Measurements from ENCODE around the gene CCDC88B.

The CCDC88B gene

GRCh38 chr11:64357904-64358535 is 18.0 kb downstream of the CCDC88B start:
- Histone ChIP-seq H3K36me3 (peaks cover 19 to 23% (median 22%) of the 10 kb centered on the region in 11 experiments), H3K27me3 (peaks cover 0 to 9% (median 0%) of the 10 kb centered on the region in 11 experiments; a peak in 6 of 22 replicates), H3K4me3 (peak overlapping the region; percentile 66 to 88 (median 84); a peak in 17 of 20 replicates), H3K9ac (peak overlapping the region; percentile 15 to 88 (median 84); a peak in 18 of 22 replicates), H3K27ac (peak overlapping the region in 7 of 11 experiments; percentile 16 to 83 (median 78); a peak in 10 of 22 replicates), H3K9me3 (replicated peaks in 1 of 11) (no peaks in the 10 kb centered on the region), H3K4me2 (peak overlapping the region; percentile 93 to 100 (median 99)), H3K4me1 (peaks cover 60 to 89% (median 80%) of the 10 kb centered on the region in 10 experiments), H4K20me1 (peaks cover 0 to 30% (median 15%) of the 10 kb centered on the region in 11 experiments; a peak in 13 of 22 replicates)
- TF ChIP-seq Cebpa-rat (IDR thresholded peaks at IDR 0.05): no peak

- Histone ChIP-seq H3K27ac (peak overlapping the region; percentile 56 to 83 (median 78); a peak in 21 of 22 replicates), H3K9ac (peak overlapping the region; percentile 73 to 88 (median 84)), H3K4me3 (peak overlapping the region; percentile 66 to 88 (median 84)), H3K4me1 (peaks cover 56 to 84% (median 75%) of the 10 kb centered on the region in 10 experiments), H4K20me1 (peaks cover 0 to 26% (median 15%) of the 10 kb centered on the region in 11 experiments; a peak in 13 of 22 replicates), H3K9me3 (replicated peaks in 1 of 11) (no peaks in the 10 kb centered on the region), H3K4me2 (peak overlapping the region; percentile 93 to 100 (median 99)), H3K36me3 (peaks cover 23 to 28% (median 27%) of the 10 kb centered on the region in 11 experiments), H3K27me3 (peaks cover 0 to 4% (median 0%) of the 10 kb centered on the region in 11 experiments; a peak in 4 of 22 replicates)
- TF ChIP-seq Cebpa-rat (IDR thresholded peaks at IDR 0.05): no peak
These were observed 18.5 kb downstream of the CCDC88B start for GRCh38 chr11:64358536-64358906.

GRCh38 chr11:64358907-64359711 is 19.1 kb downstream of the CCDC88B start, which contains the start of gene RPS6KA4:
Gene RPS6KA4, plus strand, starts transcription at chr11:64359162. Its CDS starts 74 bp downstream, at chr11:64359236.
- no peaks in the 10 kb centered on the region for H3K27me3 ChIP-seq
- no peaks in the 10 kb centered on the region for H3K9me3 ChIP-seq (replicated peaks in 1 of 11)
- H3K4me3 ChIP-seq: peak within 1 kb of the TSS; percentile 66 to 88 (median 84)
- peaks cover 0 to 26% (median 15%) of the 10 kb centered on the region in 11 experiments; a peak in 13 of 22 replicates for H4K20me1 ChIP-seq
- H3K9ac ChIP-seq: peak within 1 kb of the TSS; percentile 73 to 88 (median 84)
- H3K36me3 ChIP-seq: peaks cover 28 to 34% (median 33%) of the 10 kb centered on the region in 11 experiments
- peak within 1 kb of the TSS; percentile 93 to 100 (median 99) for H3K4me2 ChIP-seq
- TF ChIP-seq Cebpa-rat (IDR thresholded peaks at IDR 0.05): no peak
- peaks cover 56 to 80% (median 71%) of the 10 kb centered on the region in 10 experiments for H3K4me1 ChIP-seq
- peak within 1 kb of the TSS; percentile 56 to 83 (median 78); a peak in 21 of 22 replicates for H3K27ac ChIP-seq

- Histone ChIP-seq H3K4me3 (peak overlapping the region; percentile 66 to 88 (median 84)), H3K4me2 (peak overlapping the region; percentile 93 to 100 (median 99)), H3K9me3 (replicated peaks in 1 of 11) (no peaks in the 10 kb centered on the region), H4K20me1 (peaks cover 0 to 26% (median 15%) of the 10 kb centered on the region in 11 experiments; a peak in 13 of 22 replicates), H3K4me1 (peaks cover 56 to 80% (median 73%) of the 10 kb centered on the region in 10 experiments), H3K27me3 (no peaks in the 10 kb centered on the region), H3K36me3 (peaks cover 32 to 41% (median 38%) of the 10 kb centered on the region in 11 experiments), H3K27ac (peak overlapping the region in 3 of 11 experiments; percentile 70 to 82 (median 78); a peak in 3 of 22 replicates), H3K9ac (peak overlapping the region; percentile 73 to 88 (median 84); a peak in 20 of 22 replicates)
- no peak for TF ChIP-seq Cebpa-rat (IDR thresholded peaks at IDR 0.05)
These were observed 19.9 kb downstream of the CCDC88B start for GRCh38 chr11:64359712-64360445.

GRCh38 chr11:64360448-64360921 is 20.5 kb downstream of the CCDC88B start:
- Histone ChIP-seq H3K4me2 (peak overlapping the region; percentile 93 to 100 (median 99)), H3K9ac (peak overlapping the region in 8 of 11 experiments; percentile 8 to 86 (median 61); a peak in 11 of 22 replicates), H3K9me3 (replicated peaks in 1 of 11) (no peaks in the 10 kb centered on the region), H3K27ac (peak overlapping the region in 6 of 11 experiments; percentile 5 to 46 (median 18); a peak in 5 of 22 replicates), H3K27me3 (no peaks in the 10 kb centered on the region), H4K20me1 (peaks cover 0 to 26% (median 15%) of the 10 kb centered on the region in 11 experiments; a peak in 13 of 22 replicates), H3K36me3 (peaks cover 38 to 47% (median 44%) of the 10 kb centered on the region in 11 experiments), H3K4me3 (peak overlapping the region; percentile 66 to 88 (median 84)), H3K4me1 (peaks cover 51 to 80% (median 72%) of the 10 kb centered on the region in 10 experiments)
- no peak for TF ChIP-seq Cebpa-rat (IDR thresholded peaks at IDR 0.05)

- peak overlapping the region in 2 of 11 experiments; percentile 99 to 100; a peak in 2 of 22 replicates for H3K4me2 ChIP-seq
- H3K4me1 ChIP-seq: peaks cover 39 to 68% (median 61%) of the 10 kb centered on the region in 10 experiments
- H3K36me3 ChIP-seq: peaks cover 50 to 59% (median 56%) of the 10 kb centered on the region in 11 experiments
- H3K9ac ChIP-seq: no peak overlapping the region
- H3K9me3 ChIP-seq (replicated peaks in 1 of 11): no peaks in the 10 kb centered on the region
- 0 out of 22 replicates have a peak overlapping the region, but pooled peaks of 1 of the 11 experiments have one; percentile 7 for H3K27ac ChIP-seq
- H3K27me3 ChIP-seq: no peaks in the 10 kb centered on the region
- H3K4me3 ChIP-seq: no peak overlapping the region
- no peak for TF ChIP-seq Cebpa-rat (IDR thresholded peaks at IDR 0.05)
- peaks cover 0 to 26% (median 15%) of the 10 kb centered on the region in 11 experiments; a peak in 13 of 22 replicates for H4K20me1 ChIP-seq
These were observed 21.7 kb downstream of the CCDC88B start for GRCh38 chr11:64361659-64362058.

- Histone ChIP-seq H3K9ac (0 out of 22 replicates have a peak overlapping the region, but pooled peaks of 1 of the 11 experiments have one; percentile 33), H3K27me3 (no peaks in the 10 kb centered on the region), H3K27ac (no peak overlapping the region), H3K9me3 (replicated peaks in 1 of 11) (no peaks in the 10 kb centered on the region), H3K36me3 (peaks cover 57 to 66% (median 62%) of the 10 kb centered on the region in 11 experiments), H3K4me3 (no peak overlapping the region), H4K20me1 (peaks cover 0 to 26% (median 15%) of the 10 kb centered on the region in 11 experiments; a peak in 13 of 22 replicates), H3K4me2 (no peak overlapping the region), H3K4me1 (peaks cover 33 to 62% (median 54%) of the 10 kb centered on the region in 10 experiments)
- TF ChIP-seq Cebpa-rat (IDR thresholded peaks at IDR 0.05): no peak
These were observed 22.3 kb downstream of the CCDC88B start for GRCh38 chr11:64362339-64362738.
